NCI-H2081 (cell line): ENCODE results near the gene HSD3B2.

Source experiments
- DNase-seq, 2 experiments: peaks; one replicate each; lab custom pipeline; 2025; lab: John Stamatoyannopoulos, UW

Gene HSD3B2

DNA sequence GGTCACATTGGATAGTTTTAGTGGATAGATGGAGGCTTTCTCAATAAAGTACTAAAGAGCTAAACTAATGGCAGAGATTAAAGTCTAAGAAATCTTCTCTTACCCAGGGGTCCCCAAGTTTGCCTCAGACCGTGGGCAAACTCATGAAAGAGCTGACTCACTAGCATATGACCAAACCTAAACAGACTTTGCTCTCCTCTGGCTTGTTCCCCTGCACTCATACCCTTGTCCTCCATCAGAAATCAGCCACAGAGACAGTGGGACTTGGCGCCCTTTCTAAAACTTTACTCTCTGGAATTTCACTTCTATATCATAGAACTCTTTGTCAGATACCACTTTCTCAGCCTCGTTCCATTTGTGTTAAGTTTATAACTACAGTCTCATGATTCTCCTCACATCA is 17.0 kb upstream of the HSD3B2 start:
- no peak for DNase-seq

DNA sequence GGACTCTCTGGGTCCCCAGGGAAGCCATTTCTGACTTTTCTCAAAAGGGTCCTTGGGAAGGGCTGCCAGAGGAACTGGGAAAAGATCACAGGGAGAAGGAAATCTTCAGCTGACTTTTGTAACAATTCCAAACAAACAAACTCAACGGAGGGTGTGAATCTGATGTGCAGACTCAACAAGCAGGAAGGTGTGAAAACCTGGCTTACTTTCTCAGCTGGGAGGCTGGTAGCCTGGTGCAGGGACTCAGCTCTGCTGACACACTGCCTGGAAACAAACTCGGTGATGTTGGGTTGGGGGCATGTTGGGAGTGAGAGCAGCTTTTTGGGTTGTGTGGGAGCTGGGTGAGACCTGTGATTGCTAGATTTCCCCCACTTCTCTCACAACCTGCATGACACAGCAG is 10.2 kb upstream of the HSD3B2 start:
- no peak for DNase-seq

DNA sequence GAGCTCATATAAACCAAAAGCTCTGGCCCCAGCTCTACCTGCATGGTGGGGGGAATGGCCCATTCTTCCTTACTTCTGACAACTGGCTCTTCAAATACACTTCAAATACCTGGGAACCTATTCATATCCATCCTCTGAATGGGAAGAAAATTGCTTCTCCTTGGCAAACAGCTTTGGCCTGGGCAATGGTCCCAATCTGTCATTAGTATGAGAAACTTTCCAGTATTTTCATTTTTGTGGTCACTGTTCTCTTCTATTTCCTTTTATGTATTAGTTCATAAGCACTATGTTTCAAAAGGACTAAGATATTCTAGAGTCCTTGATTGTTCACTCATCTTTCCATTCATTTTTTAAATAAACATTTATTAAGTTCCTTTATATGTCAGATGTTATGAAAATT is 5.2 kb upstream of the HSD3B2 start:
- DNase-seq = no peak

DNA sequence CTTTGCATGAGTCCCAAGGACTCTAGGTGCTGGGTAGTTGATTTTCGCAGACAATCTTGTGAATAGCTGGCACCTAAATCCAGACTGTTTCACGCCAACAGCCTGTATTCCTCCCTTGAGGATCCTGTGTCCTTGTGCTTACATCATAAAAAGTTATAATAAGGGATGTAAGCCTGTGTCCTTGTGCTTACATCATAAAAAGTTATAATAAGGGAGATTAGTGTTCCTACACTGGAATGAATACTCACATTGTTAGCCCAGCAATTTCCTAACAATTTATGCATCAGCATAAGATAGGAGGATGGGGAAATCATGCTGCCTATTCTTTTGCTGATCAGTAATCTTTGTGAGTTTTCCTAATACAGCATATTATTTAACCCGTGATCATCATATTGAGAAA is 4.0 kb upstream of the HSD3B2 start:
- no peak for DNase-seq

DNA sequence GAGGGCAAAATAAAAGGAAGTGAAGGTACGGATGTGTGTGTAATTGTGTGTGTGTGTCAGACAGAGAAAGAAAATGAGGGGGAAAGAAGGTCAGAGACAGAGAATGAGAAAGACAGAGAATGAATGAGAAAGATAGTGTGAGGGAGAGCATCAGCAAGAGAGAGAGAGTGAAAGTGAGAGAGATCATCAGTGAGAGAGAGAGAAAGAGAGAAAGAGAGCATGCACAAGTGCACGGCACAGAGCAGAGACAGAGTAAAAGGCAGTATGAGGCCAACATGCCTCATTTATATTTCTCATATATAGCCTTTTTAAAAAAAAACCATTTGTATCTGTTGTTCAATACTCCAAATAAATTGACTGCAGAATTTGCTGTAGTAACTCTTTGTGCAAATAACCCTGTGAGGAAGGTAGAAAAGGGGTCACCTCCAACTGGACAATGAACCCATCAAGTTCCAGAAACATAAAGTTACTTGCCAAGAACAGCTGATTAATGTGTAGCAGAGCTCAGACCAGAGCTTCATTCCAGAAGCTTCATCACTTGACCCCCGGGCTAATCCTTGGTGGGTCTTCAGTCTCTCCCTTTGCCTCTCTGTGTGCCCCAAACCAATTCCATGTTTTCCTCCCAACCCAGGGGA is 1.2 kb downstream of the HSD3B2 start:
- no peak for DNase-seq

DNA sequence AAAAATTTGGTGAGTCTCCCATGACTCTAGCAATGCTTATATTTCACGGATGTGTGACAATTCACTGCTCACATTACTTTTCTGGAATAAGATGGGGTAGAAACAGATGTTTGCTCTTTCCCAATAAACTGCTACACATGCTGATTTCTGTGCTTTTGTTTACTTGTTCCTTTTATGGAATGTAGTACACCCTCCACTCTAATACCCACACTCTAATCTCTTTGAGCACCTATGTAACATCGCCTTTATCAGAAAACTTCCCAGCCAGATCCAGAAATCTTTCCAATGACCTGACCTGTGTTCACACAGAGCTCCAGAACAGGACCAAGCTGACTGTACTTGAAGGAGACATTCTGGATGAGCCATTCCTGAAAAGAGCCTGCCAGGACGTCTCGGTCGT is 4.2 kb downstream of the HSD3B2 start:
- DNase-seq = no peak

DNA sequence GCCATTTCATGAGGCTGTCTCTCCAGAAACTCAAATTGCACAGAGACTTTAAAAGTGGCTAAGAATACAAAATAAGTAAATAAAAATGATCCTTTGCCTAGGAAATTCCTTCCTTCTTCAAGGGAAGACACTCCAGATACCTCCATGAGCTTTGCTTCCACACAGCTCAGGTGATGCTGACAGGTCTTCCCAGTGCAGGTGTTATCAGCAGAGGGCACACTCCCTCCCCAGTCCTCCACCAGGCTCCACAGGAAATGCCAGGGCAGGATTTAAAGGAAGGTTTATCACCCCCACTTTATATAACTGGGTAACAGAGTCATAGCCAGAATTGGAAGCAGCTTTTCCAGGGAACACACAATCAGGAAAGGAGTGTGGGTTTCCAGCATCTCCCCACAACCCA is 5.7 kb downstream of the HSD3B2 start:
- DNase-seq = no peak

DNA sequence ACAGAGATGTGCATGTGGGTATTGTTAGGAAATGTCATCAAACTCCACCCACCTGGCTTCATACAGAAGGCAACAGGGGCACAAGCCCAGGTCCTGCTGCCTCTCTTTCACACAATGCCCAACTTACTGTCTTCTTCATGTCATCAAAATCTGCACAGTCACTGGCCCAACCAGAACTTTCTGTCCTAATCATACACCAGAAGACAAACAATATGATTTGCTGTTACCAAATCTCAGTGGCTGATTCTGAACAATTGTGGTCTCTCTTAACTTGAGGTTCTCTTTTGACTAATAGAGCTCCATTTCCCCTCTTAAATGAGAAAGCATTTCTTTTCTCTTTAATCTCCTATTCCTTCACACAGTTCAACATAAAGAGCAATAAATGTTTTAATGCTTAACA is 7.7 kb downstream of the HSD3B2 start:
- no peak for DNase-seq

DNA sequence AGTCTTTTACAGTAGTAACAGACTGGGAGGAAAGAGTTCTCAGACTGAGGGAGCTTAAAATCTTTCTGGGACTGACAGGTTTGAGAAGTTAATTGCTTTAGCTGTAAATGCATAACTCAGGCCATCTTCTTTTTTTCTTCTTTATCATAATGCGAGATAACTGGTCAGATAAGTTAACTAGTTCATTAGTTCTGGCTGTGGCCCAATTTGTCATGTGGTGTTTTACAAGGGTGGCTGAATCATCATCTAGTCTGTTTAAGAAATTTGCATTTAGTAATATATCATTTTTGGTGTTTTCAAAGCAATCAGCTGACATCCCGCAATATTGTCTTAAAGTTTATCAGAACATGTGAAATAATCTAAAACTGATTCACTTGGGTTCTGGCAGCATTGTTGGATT is 14.0 kb downstream of the HSD3B2 start:
- DNase-seq = no peak

DNA sequence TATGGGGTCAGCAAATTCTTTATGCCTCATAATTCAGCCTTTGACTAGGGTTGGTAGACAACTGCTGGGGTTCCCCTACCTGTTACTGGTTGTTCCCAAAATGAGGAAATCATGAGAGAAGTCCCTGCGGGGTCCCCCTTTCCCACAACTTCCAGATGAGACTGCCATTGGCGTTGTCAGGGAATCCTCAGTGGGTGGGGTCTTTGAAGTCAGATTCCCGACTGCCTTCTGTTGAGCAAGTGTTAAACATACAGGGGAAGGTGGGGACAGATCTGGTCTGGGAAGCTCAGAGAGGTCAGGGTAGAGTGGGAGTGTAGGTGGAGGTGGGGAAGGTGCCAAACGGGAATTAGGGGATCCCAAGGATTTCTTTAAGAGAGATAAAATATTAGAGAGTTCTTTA is 14.7 kb downstream of the HSD3B2 start:
- DNase-seq = no peak

DNA sequence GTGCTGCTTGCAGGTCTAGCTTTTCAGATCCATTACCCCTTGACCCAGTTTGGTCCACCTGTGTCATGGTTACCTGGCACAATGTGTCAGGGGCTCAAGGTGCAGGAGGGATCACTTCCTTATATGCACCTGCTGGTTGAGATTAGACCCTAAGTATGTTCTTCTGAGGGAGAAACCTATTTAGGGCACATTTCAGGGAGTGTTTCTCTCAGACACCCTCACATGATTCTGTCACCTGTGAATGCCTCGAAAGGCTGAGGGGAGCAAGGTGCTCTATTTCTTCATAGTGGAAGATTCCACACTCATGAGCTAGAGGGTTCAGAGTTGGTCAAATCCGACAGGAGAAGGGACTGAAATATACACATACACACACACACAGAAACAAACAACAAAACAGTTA is 15.5 kb downstream of the HSD3B2 start:
- no peak for DNase-seq

DNA sequence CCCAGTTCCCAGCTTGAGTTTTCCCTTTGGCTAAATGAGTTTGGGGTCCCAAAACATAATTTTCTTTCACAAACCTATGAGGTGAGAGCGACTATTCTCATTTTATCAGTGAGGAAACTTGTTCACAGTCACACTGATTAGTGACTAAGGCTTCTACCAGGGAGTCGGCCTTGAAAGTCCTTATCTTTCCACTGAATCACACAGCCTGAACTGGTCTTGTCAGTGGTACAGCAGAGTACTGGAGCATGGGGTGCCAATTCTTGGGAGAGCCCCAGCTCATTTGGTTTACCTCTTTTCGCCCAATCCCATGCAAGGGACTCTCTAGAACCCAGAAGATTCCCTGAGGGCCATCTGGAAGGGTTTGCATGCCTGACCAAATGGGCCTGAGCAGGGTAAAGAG is 16.9 kb downstream of the HSD3B2 start:
- DNase-seq = no peak

DNA sequence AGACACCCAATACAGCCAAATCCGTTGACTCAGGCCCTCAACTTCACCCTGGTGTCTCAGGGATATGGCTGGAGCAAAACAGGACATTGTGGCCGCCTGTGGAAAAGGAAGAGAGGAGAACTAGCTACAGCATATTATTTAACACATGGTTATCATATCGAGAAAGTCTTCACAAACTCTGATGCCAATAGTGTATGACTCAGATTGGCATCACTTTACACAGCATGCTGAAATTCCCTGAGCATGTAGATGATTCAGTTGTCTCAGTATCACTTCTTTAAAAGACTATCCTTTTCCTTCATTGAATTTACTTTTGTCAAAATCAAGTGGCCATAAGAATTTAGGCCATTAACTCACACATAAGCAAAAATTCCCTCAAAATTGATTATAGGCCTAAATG is 20.1 kb downstream of the HSD3B2 start:
- DNase-seq = no peak

DNA sequence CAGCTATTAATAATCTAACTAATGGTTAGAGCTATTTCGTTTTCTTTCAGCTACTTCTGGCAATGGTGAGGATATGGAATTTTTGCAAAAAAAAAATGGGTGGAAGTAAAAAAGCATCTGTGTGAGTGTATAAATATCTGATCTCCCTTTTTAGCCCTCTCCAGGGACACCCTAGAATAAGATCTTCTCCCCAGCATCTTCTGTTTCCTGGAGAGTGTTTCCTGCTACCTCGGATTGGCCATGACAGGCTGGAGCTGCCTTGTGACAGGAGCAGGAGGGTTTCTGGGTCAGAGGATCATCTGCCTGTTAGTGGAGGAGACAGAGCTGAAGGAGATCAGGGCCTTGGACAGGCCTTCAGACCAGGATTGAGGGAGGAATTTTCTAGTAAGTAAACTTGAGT is 23.8 kb downstream of the HSD3B2 start:
- DNase-seq = no peak

DNA sequence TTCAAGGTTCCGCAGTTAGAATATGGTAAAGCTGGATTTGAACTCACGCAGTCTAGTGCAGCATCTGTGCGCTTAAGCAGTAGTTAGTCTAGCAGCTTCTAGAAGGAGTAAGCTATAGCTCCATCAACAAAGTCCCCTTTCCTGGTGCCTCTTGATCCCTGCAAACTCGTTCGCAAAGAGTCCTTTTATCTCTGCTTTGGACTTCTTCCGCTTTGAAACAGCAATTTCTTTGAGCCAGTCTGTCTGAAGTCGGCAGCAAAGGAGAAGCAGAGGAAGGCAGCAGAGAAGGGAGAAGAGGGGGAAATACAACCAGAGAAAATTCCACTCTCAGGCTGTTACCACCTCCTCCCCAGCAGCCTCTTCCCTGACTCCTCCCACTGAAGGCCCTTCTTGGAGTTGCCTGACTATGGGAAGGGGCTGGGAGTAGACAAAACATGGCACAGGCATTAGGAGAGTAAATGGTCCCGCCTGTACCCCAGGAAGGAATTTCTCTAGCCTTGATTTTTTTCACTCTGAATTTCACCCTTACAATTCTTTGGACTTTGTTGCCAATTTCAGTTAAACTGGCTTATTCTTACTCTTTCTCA is 25.9 kb downstream of the HSD3B2 start:
- no peak for DNase-seq

DNA sequence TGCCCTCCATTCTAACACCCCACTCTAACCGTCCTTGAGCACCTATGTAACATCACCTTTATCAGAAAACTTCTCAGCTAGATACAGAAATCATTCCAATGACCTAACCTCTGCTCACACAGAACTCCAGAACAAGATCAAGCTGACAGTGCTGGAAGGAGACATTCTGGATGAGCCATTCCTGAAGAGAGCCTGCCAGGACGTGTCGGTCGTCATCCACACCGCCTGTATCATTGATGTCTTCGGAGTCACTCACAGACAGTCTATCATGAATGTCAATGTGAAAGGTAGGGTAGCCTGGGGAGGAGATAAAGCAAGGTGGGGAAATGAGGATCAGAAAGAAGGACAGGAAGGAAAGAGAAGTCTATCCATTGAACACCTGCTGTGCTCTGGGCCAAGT is 27.8 kb downstream of the HSD3B2 start:
- no peak for DNase-seq

DNA sequence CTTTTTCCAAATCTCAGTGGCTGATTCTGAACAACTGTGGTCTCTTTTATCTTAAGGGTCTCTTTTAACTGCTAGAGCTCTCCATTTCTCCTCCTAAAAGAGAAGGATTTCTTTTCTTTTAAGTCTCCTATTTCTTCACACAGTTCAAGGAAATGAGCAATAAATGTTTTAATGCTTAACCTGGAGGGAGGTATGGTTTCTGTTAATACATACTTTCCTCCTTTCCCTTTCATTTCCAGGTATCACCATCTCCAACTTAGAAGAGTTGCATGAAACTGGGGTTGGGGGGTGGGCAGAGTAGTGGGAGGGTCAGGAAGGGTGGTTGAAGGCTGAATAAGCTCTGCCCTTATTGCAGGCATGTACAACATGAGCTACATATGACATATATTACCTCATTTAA is 31.4 kb downstream of the HSD3B2 start:
- no peak for DNase-seq

DNA sequence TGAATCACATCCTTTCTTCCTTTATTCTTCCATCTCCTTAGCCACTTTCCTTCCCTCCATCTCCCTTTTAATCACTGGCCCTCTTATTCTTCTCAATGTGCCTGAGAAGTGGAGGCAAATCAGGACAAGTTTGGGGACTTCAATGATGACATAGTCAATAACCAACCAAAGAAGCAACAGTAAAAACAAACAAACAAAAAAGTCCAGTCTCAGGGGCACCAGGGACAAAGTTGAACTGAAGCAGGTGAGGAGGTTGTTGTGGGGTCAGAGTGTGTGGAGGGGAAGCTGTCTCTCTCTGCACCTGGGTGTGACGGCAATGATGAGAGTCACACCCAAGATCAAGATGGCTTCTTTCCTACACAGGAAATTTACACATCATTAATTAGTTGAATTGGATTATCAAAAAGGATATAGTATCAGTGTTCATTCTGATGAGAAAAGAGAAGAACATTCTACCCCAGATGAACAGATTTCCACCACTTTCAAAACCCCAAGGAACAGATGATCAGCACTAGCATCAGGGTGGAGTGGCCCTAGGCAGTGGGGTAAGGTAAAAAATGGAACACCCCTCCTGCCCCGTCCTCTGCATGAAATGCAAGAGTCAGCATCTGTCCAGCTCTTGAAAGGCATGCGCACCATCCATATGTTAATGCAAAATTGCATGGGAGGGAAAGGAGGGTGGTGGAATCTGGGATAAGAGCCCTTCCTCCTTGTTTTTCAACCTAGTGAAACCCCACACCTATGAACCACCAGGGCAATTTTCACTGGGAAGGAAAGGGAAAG is 32.6 kb downstream of the HSD3B2 start:
- DNase-seq = no peak

DNA sequence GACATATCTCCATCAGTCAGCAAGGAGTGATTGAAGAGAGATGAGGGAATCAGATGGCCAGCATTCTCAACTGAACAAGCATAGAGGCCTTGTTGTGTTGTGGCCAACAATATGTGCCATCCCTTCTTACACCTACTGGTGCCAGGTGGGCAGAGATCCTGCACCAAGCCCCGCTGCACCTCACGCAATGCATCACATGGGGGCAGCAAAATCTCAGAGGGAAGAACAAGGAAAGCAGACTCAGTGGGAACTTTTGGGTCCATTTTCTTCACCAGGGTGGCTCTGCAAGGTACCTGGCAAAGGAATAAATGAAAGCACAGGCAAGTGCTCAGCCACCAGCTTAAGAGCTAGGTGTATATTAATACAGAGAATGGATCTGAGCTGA is 33.2 kb downstream of the HSD3B2 start:
- DNase-seq = no peak

DNA sequence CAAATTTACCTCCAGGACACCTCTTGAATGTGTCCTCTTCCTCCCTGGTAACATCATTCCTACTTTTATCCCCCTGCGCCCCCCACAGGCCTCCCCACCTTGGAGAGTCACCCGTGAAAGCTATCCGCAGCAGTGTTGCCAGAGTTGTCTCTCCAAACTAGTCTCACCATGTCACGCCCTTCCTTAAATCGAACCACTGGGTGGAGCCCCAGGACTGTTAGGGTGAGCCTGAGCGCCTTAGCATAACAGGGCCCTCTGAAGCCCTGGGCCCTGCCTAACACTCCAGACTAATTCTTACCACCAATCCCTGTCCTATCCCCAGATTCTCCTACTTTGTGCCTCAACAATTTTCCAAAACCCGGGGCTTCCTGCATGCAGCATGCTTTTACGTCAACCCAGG is 35.0 kb downstream of the HSD3B2 start:
- DNase-seq = no peak

DNA sequence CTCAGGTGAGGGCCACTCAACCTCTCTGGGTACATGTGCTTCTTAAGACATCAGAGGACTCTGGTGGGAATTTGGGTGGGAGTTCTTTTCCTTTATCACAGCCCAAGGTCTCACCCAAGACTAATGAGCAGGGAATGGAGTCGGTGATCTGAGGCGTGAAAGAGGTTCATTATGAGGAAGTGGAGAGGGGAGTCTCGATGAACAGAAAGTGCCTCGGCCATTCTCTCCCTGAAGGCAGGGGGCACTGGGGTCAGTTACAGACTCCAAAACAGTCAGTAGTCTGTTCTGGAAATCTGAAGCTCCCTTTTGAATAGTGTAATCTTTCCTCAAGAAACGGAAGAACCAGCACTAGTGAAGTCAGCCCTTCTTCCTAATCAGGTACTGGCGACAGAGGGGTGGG is 36.2 kb downstream of the HSD3B2 start:
- DNase-seq = no peak

DNA sequence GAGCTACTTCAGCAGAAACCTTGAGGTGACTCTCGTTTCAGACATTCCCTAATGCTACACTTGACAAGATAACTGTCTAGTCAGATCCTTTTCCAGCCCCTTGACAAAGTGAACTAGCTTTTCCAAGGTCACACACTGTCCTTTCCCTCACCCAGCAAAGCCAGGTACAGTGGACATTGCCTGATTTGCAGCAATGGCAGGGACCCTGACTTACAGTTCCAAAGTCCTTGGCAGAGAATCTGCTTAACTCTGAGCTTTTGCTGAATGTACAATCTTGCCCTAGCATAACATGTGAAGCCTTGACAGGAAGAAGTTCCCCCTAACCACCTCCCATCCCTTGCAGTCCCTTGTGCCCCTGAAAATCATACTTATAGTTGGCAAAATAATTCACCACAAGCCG is 37.1 kb downstream of the HSD3B2 start:
- no peak for DNase-seq

DNA sequence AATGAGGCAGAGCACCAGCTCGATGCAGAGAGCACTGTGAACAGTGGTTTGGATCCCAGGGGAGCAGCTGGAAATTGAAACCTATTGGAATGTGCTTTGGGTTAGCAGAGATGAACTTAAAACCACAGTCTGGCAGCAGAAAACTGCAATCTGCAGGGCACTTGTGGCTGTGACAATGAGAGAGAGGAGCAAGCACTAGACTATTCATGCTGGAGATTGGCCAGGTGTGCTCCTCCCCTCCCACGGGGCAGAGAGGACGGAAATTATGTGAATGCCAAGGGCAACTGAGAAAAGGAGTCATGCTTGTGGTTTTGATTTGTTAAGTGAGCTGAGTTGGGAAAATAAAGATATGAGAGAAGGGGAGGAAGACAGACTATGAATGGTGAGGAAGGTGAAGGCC is 38.1 kb downstream of the HSD3B2 start:
- no peak for DNase-seq

DNA sequence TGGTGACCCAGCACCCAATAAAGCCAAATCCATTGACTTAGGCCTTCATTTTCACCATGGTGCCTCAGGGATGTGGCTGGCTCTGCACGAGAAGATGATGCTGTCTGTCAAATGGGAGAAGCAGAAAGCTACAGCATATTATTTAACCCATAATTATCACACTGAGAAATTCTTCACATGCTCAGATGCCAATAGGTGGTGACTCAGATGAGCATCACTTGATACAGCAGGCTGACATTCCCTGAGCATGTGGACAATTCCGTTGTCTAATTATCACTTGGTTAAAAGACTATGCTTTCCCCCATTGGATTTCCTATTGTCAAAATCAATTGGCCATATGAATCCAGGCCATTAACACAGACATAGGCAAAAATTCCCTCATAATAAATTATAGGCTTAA is 48.0 kb downstream of the HSD3B2 start:
- no peak for DNase-seq
